PFSK-1 (cell line): Measurements from ENCODE around the gene MIGA1.

Experiments used
- FOXP2 ChIP-seq: optimal IDR thresholded peaks from 2 replicates; pipeline ENCODE3; 2011; ENCODE audit warnings: borderline replicate concordance, control low read depth, inconsistent platforms; ENCODE audit not compliant: insufficient read depth; ENCODE audit errors: extremely low read length, extremely low read depth
- POLR2AphosphoS5 ChIP-seq: IDR thresholded peaks from 2 replicates; pipeline ENCODE4 v1.6.1; 2012; ENCODE audit warnings: low read depth, mild to moderate bottlenecking, control low read depth, low read length, moderate library complexity
- REST ChIP-seq, 2 experiments: IDR thresholded peaks; 2 replicates each; pipeline versions ENCODE4 v1.6.1 to v1.8.0; 2011 to 2012; ENCODE audit warnings: low read depth in 2 of 2, low read length in 2 of 2, control low read depth in 1 of 2, inconsistent platforms in 1 of 2, mild to moderate bottlenecking in 1 of 2, moderate library complexity in 1 of 2; ENCODE audit not compliant: insufficient read depth in 1 of 2
- SIN3A ChIP-seq: IDR thresholded peaks from 2 replicates; pipeline ENCODE4 v1.6.1; 2012; ENCODE audit warnings: mild to moderate bottlenecking, low read length, moderate library complexity, borderline replicate concordance; ENCODE audit not compliant: insufficient read depth
- TAF1 ChIP-seq: IDR thresholded peaks from 2 replicates; pipeline ENCODE4 v1.6.1; 2012; ENCODE audit warnings: low read length, control low read depth, borderline replicate concordance; ENCODE audit not compliant: insufficient read depth

MIGA1 gene

GRCh38 chr1:77926561-77927357 is 147.3 kb downstream of the MIGA1 start:
- TF ChIP-seq REST (IDR thresholded peaks at IDR 0.05; ENCODE audit: insufficient read depth in 1 of 2, low read depth in 2 of 2, low read length in 2 of 2) (no peak), FOXP2 (no peak), POLR2AphosphoS5 (no peak), TAF1 (no peak), SIN3A (no peak)

GRCh38 chr1:77927414-77927813 is 148.0 kb downstream of the MIGA1 start:
- TF ChIP-seq TAF1, result no peak
- no peak for TF ChIP-seq POLR2AphosphoS5
- TF ChIP-seq SIN3A, result no peak
- TF ChIP-seq REST (IDR thresholded peaks at IDR 0.05; ENCODE audit: insufficient read depth in 1 of 2, low read depth in 2 of 2, low read length in 2 of 2), result no peak
- no peak for TF ChIP-seq FOXP2
